Adipose tissue (tissue), 3 donors: ENCODE data around the gene TTC17. TPM values are rescaled to one million over a fixed set of nuclear protein-coding genes. Genes with fewer than 3 reads are reported as not detected.
"Not testable (repeated sequence)": the region's sequence is repeated elsewhere in the genome, so short reads cannot be mapped to it uniquely, and the experiment has no call there.

Source experiments
- H3K27ac ChIP-seq: one replicate; pipeline ENCODE4 v1.5.1; 2013; ENCODE audit warnings: low read depth, low read length
- WGBS, 3 donors: extraction: QIAGEN DNeasy Blood & Tissue Kit; methylation state at CpG; one replicate each; pipeline ENCODE4 v1.1.7; 2013; 5-methylcytosine and 5-hydroxymethylcytosine counted together
- polyA plus RNA-seq, 3 donors: library from polyadenylated mRNA; stranded (reverse); fragments of 200-250 nt; gene quantifications; one replicate each; pipeline ENCODE4 v1.2.3, GENCODE V29; 2013
- donor health status: healthy with polysubstance abuse.
- donor health status: Bipolar disorder and iron deficiency.
- donor health status: healthy.

Gene TTC17
- polyA plus RNA-seq, 3 donors, result 24.0 to 36.9 (median 32.0) TPM

GRCh38 chr11:43430916-43431315, 72.2 kb downstream of the TTC17 start:
- H3K27ac ChIP-seq, result not testable (repeated sequence)
- WGBS, 3 donors, result 100% methylated on average over 1 of the region's 1 CpG

- H3K27ac ChIP-seq, result no peak overlapping the region
- WGBS, 3 donors, result 95 to 100% (median 96%) methylated on average over 1 of the region's 1 CpG
Observed at GRCh38 chr11:43434893-43435292, 76.2 kb downstream of the TTC17 start.

- H3K27ac ChIP-seq, result no peak overlapping the region
- 93 to 98% (median 95%) methylated on average over 2 of the region's 2 CpGs for WGBS, 3 donors
Observed at GRCh38 chr11:43440486-43440885, 81.8 kb downstream of the TTC17 start.

GRCh38 chr11:43443811-43444210, 85.1 kb downstream of the TTC17 start:
- no peak overlapping the region for H3K27ac ChIP-seq
- 84 to 96% (median 96%) methylated on average over 4 of the region's 4 CpGs for WGBS, 3 donors

- H3K27ac ChIP-seq, result no peak overlapping the region
Observed at GRCh38 chr11:43447151-43447550, 88.4 kb downstream of the TTC17 start.

GRCh38 chr11:43458486-43458885, 99.8 kb downstream of the TTC17 start:
- WGBS, 3 donors, result 77 to 97% (median 80%) methylated on average over 2 of the region's 2 CpGs
- no peak overlapping the region for H3K27ac ChIP-seq

- whole genome bisulfite sequencing, 3 donors, result 95 to 96% (median 96%) methylated on average over 1 of the region's 1 CpG
- no peak overlapping the region for H3K27ac ChIP-seq
Observed at GRCh38 chr11:43459246-43459645, 100.5 kb downstream of the TTC17 start.

GRCh38 chr11:43462359-43462758, 103.6 kb downstream of the TTC17 start:
- 73 to 91% (median 90%) methylated on average over 1 of the region's 1 CpG for WGBS, 3 donors
- no peak overlapping the region for H3K27ac ChIP-seq

- no peak overlapping the region for H3K27ac ChIP-seq
Observed at GRCh38 chr11:43467958-43468357, 109.2 kb downstream of the TTC17 start.

- WGBS, 3 donors, result 87 to 94% (median 89%) methylated on average over 5 of the region's 5 CpGs
Observed at GRCh38 chr11:43477491-43477890, 118.8 kb downstream of the TTC17 start.

GRCh38 chr11:43486141-43486540, 127.4 kb downstream of the TTC17 start:
- 88 to 95% (median 90%) methylated on average over 6 of the region's 6 CpGs for WGBS, 3 donors

More at GRCh38 chr11:43477491-43477890, 118.8 kb downstream of the TTC17 start:
- not testable (repeated sequence) for H3K27ac ChIP-seq

GRCh38 chr11:43489869-43490465, 131.2 kb downstream of the TTC17 start:
- WGBS, 3 donors, result 89 to 93% (median 90%) methylated on average over 5 of the region's 5 CpGs
- no peak overlapping the region for H3K27ac ChIP-seq

More at GRCh38 chr11:43486141-43486540, 127.4 kb downstream of the TTC17 start:
- H3K27ac ChIP-seq, result no peak overlapping the region

- no peak overlapping the region for H3K27ac ChIP-seq
- 86 to 97% (median 95%) methylated on average over 5 of the region's 5 CpGs for WGBS, 3 donors
Observed at GRCh38 chr11:43492701-43493100, 134.0 kb downstream of the TTC17 start.

GRCh38 chr11:43493431-43493830, 134.7 kb downstream of the TTC17 start:
- WGBS, 3 donors, result 52 to 76% (median 75%) methylated on average over 5 of the region's 5 CpGs
- H3K27ac ChIP-seq, result no peak overlapping the region

GRCh38 chr11:43497144-43497543, 138.4 kb downstream of the TTC17 start:
- 88 to 92% (median 88%) methylated on average over 1 of the region's 1 CpG for WGBS, 3 donors
- no peak overlapping the region for H3K27ac ChIP-seq

GRCh38 chr11:43498561-43498960, 139.8 kb downstream of the TTC17 start:
- WGBS, 3 donors, result 91 to 96% (median 92%) methylated on average over 3 of the region's 3 CpGs
- no peak overlapping the region for H3K27ac ChIP-seq

GRCh38 chr11:43503417-43503816, 144.7 kb downstream of the TTC17 start:
- WGBS, 3 donors, result 75 to 81% (median 79%) methylated on average over 4 of the region's 4 CpGs
- H3K27ac ChIP-seq, result no peak overlapping the region

- WGBS, 3 donors, result 68 to 80% (median 75%) methylated on average over 7 of the region's 7 CpGs
Observed at GRCh38 chr11:43504316-43504950, 145.7 kb downstream of the TTC17 start.

GRCh38 chr11:43505171-43505570, 146.5 kb downstream of the TTC17 start:
- H3K27ac ChIP-seq, result no peak overlapping the region
- 60 to 72% (median 63%) methylated on average over 4 of the region's 4 CpGs for WGBS, 3 donors

More at GRCh38 chr11:43504316-43504950, 145.7 kb downstream of the TTC17 start:
- no peak overlapping the region for H3K27ac ChIP-seq

- H3K27ac ChIP-seq, result no peak overlapping the region
- 63 to 83% (median 79%) methylated on average over 5 of the region's 5 CpGs for WGBS, 3 donors
Observed at GRCh38 chr11:43507171-43507570, 148.5 kb downstream of the TTC17 start.
